ENCODE measurements around the gene EHBP1.

GRCh38 chr2:62971936-62972335, 266.4 kb downstream of the EHBP1 start:
- TF ChIP-seq CTCF (conservative IDR thresholded peaks at IDR 0.05; ENCODE audit: low read depth, low read length): no peak
- no peak for TF ChIP-seq EZH2 (IDR thresholded peaks at IDR 0.05; ENCODE audit: borderline replicate concordance, low read depth, low read length, poor library complexity, severe bottlenecking)
